HG02678 (cell line): ENCODE measurements around the gene SLC6A17.

ENCODE experiments used
- ATAC-seq: cut with Tn5 transposase; IDR thresholded peaks from one replicate; pipeline ENCODE4 v1.9.1; 2021; ENCODE audit warnings: mild to moderate bottlenecking, moderate library complexity; ENCODE audit not compliant: unreplicated experiment

SLC6A17 gene

DNA sequence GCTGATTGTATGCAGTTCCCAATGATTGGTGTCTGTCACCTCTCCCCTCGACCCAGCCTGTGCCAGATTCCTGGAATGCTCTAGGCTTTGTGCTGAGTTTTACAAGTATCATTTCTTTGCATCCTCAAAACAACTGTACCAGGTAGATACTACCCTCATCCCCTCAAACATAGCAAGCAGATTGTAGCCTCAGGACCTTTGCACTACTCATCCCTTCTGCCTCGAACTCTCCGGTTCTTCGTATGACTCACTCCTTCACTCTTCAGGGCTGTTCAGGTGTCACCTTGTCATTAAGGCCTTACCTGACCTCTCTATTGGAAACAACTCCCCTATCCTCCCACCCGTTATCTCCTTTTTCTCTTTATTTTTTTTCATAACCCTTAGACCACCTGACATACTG lies 67.8 kb downstream of the SLC6A17 start:
- no peak for ATAC-seq

DNA sequence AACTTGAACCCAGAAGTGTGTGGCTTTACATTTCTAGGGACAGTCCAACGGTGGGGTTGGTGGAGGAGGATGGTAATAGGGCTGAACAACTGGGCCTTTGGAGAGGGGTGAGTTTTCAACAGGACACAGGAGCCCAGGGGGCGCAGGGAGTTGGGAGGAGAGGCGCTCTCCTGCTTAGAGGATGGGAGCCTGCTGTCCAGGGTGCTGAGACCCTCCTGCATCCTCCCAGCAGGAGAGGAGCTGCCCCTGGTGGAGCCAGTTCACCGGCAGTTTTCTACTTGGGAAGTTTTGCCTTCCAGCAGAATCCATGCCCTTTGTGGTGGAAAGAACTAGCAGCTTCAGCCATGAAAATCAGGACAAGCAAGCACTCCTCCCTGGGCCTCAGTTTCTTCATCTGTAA lies 68.4 kb downstream of the SLC6A17 start:
- no peak for ATAC-seq

DNA sequence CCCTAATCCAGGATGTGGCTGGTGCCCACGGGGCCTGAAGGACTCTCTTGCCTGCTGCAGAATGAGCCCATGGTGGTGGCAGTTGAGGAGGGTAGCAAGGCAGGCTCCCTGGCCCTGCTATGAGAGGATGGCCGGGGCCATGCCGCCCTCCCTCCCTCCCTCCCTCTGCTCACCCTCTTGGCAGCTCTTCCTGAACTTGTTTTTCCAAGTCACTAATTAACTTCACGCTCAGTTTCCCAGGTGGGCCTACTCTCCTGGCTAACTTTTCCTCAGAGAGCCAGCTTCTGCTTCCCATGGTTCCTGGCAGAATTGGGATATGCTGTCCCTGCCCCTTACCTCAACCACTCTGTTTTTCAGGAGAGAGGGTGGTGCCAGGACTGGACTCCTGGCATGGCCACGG lies 70.0 kb downstream of the SLC6A17 start:
- no peak for ATAC-seq

DNA sequence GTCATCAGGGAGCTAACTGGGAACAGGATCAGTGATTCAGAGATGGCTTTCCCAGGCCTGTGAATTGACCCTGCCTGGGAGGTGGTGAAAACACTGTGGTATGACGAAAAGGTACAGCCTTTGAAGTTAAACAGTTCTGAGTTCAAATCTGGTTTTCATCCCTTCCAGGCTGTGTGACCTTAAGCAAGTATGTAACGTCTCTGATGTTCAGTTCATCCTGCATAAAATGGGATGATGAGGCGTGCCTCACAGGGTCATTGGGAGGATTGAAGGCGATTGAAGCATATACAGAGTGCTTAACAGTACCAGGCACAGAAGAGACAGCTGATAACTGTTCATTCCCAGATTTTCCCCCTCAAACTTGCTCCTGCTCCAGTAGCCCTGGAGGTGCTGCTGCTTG lies 70.8 kb downstream of the SLC6A17 start:
- no peak for ATAC-seq

DNA sequence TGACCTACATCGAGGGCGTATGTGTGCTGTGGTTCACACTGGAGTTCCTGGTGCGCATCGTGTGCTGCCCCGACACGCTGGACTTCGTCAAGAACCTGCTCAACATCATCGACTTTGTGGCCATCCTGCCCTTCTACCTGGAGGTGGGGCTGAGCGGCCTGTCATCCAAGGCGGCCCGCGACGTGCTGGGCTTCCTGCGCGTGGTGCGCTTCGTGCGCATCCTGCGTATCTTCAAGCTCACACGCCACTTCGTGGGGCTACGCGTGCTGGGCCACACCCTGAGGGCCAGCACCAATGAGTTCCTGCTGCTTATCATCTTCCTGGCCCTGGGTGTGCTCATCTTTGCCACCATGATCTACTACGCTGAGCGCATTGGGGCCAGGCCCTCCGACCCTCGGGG lies 72.8 kb downstream of the SLC6A17 start:
- ATAC-seq = no peak

DNA sequence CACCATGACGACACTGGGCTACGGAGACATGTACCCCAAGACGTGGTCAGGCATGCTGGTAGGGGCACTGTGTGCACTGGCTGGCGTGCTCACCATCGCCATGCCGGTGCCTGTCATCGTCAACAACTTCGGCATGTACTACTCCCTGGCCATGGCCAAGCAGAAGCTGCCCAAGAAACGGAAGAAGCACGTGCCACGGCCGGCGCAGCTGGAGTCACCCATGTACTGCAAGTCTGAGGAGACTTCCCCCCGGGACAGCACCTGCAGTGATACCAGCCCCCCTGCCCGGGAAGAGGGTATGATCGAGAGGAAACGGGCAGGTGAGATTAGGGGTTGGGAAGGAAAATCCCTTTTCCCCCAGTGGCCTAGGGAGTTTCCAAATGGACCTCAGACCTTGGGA lies 73.3 kb downstream of the SLC6A17 start:
- no peak for ATAC-seq

DNA sequence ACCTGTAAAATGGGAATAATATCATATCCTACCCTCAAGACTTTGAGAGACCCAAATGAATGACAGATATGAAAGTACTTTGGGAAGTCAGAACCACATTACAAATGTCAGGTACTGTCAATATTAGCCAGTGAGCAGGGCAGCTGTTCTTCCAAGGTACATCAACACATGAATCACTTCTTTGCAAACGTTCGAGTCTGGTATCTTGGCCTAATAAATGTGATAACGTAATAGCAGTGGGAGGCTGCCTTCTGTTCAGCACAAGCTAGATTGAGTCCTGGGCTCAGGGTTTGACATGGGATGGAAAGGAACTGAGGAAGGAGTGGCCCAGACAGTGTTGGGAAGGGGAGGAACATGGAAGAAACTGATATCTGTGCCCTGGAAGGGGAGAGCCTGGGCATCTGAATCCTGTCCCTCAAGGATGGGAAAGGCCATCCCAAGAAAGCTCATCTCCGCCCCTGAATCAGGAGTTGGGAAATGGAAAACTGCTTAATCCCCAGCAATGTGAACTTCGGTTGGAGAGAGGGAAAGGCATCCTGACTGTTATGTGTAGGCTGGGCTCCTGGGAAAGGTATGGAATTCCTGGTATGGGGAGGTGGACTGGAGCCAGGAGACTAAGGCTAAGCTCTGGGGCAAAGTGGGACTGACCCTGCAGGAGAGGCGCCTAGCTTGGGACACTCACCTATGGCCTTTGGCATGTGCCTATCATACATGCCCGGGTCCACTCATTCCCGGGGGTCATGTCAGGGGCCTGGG lies 74.1 kb downstream of the SLC6A17 start:
- ATAC-seq = no peak

DNA sequence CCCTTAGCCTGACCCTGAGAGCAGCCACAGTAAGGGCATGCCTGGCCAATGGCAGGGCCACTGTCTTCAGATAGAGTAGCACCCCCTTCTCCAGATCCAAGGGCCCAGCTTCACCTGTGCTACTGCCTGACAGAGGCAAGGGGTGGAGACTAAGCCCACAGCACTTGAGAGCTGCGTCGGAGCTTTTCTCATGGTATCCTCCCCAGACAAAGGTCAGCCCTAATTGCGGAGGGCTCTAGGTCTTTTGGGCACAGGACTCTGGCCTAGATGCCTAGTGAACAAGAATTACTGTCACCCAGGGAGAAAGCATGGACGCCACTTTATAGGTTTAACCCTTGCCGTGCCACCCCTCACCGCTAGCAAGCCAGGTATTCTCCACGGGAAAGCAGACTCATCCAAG lies 74.9 kb downstream of the SLC6A17 start:
- no peak for ATAC-seq

DNA sequence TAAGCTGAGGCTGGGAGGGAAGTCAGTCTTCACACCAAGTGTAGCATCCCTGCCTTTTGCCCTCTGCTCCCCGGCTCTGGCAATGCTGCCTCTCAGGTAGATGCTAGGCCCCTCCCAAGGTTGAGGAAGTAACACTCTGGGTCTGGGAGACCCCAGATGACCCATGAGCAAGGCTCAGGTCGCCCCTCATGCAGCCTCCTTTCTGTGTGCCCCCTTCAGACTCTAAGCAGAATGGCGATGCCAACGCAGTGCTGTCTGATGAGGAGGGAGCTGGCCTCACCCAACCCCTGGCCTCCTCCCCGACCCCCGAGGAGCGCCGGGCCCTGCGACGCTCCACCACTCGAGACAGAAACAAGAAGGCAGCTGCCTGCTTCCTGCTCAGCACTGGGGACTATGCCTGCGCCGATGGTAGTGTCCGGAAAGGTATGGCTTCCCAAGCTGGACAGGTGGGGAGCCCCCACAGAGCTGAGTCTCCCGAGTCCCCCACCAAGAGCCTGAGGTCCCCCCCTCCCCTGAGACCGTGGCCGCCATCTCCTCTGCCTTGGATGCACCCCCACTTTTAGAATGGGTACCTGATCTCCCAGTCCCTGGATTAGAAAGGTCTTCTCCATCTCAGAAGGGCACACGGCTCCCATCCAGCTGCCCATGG lies 75.6 kb downstream of the SLC6A17 start:
- no peak for ATAC-seq

DNA sequence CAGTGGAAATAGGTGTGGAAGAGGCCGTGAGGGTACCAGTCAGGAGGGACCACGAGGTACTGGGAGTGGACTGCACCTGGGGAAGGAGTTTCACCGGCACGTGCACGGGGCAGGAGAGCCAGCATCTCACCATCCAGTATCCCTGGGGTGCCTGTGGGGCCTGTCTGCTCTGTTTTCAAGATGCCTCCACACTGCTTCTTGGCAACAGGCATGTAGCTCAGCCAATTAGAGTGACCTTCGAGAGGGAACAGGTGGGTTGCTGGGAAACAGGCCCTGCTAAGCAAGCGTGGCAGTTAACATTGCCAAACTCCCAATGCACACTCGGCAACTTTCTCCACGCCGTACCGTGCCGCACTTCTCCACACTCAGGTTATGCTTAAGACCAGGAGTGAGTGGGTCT lies 77.5 kb downstream of the SLC6A17 start:
- ATAC-seq = no peak

DNA sequence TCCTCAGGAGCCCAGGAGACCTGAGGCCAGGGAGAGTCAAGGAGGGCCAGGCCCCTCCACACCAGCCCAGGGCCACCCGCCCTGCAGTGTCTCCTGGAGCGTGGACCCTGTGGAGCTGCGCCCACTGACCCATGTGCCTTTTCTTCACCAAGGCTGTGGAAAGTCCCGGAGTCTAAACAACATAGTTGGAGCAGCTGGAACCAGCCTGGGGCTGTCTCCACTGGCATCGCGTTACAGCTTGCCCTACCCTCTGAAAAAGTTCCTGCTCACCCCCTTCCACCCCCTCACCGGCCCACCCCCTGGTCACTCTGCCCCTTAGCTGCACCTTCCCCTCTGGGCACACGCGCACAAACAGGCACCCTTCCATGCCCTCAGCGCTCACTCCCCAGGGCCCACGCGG lies 78.1 kb downstream of the SLC6A17 start:
- no peak for ATAC-seq

DNA sequence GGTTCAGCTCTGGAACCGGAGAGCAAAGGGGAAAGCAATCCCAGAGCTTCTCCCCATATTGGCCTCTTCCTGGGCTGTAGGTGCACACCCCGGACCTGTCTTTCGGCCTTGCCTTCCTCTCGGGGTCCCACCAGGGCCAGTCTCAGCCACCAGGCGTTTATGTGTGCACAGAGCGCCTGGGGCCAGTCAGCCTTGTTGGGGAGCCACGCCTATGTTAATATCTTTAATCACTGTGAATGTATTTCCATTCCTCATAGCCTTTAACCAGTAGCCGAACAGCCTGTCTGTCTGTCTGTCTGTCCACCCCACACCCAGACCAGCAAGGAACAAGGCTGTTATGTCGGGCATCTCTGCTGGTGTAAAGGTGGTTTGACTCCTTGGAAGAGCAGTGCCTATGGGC lies 78.6 kb downstream of the SLC6A17 start:
- ATAC-seq = no peak

DNA sequence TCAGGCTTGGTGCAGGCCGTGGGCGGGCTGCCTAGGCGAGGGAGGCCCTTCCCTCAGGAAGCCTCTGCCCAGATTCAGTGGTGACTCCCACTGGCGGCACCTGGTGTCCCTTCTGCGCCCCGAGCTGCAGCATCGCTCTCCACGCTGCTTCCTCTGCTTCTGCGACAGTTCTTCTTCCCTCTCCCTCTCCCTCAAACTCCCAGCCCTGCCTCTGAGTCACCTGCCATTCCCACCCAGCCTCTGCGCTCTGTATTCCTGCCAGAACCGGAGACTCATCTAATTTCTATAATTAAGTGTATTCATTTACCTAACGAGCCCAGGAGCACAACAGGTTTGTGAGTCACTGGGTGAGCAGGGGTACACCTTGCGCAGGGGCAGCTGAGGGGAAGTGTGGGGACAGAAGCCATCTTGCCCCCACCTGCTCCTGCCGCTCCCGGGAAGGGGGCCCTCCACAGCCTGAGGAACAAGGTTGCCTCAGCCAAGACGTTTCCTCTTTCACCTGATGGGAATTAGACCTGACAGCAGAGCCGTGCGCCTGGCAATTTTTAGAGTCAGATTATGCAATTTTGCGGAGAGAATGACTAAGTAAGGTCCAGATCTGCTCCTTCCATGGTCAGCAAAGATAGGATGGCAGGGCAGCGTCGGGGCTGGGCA lies 79.2 kb downstream of the SLC6A17 start:
- ATAC-seq = no peak

DNA sequence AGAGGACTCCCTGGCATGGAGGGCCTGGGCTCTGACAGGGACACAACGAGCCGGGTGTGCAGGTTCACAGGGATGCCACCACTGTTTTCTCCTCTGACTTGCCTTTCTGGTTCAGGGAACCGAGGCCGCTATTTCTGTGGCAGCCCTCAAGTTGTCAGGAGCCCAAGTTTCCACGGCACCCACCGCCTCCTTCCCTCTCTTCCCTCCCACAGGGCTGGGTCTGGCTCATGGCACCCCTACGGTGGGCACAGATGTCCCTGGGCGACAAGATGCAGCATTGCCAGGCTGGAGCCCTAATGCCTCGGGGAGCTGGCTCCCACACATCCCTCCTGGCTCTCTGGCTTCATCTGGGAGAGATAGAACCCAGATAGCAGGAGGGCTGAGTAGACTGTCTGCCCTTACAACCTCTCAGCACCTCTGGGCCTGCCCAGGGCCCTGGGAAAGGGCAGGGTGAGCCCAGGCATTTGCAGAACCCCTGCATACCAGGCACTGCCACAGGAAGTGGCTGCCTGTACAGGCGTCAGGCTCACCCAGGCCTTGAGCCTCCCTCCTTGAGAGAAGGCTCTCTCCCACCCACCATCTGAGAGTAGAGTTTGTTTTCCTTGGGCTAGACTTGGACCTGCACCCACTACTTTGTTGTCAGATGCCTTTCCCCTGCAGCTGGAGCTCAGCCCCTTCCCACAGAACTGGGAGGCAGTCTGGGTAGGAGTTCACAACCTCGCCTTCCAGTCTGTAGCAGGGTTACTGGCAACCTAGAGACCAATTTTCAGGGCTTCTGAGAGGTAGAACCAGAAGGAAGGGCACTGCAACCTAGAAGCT lies 80.3 kb downstream of the SLC6A17 start:
- no peak for ATAC-seq

DNA sequence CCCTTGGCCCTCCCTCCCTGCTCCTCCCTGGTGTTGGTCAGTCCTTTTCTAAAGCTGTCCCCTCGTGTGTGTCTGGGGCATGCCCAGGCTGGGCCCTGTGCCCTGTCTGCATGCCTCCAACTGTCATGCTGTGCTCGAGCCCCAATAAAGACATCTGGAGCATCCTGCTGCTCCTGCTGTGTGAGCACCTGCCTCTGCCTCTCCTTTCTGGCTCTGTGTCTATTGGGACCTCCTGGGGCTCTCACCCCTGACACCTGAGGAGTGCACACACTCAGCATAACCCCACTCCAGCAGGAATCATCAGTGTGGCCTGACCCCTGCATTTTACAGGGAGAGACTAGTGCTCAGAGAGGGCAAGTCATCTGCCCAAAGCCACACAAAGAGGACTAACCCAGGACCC lies 83.6 kb downstream of the SLC6A17 start:
- ATAC-seq = no peak

DNA sequence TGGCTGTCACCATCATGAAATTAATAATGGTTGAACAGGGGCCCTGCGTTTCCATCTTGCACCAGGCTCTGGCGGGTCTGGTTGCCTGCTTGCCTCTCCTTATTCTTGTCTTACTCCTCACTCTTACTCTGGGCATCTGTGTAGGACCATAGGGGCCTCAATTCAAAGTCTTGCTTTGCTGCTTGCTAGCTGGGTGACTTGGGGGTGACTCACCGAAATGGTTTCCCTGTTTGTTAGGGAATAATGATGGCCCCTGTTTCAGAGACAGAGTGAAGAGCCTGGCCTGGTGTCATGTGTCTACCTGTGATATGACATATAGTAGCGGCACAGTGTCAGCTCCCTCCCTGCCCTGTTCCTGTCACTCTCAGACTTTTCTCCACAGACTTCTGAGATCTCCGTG lies 84.4 kb downstream of the SLC6A17 start:
- no peak for ATAC-seq

DNA sequence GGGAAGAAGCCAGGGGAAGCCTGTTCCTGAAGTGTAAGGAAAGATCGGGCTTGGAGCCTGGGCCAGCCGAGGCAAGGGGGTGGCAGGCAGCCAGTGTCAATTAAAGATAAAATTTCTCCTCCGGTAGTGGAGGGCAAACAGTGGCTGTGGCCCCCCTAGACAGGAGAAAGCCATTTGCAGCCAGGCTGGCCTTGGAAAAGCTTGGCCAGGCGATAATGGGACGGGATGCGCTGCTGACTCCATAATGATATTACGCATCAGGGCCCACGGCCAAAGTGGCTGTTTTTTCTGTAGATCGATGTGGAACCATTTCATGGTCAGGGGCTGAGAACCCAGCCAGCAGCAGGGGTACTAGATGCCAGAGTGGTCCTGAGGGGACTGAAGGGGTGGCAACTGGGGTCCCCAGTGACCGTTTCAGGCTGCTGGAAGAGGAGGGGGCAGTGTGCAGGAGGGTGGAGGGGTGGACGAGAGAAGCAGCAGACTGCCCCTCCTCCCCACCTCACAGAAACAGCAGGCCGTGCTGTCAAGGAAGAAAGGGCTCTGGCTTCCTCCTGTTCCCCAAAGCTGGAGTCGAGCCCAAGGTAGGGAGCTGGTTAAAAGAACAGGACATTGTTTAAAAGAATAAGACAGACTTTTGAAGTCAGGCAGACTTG lies 85.0 kb downstream of the SLC6A17 start:
- ATAC-seq = no peak

DNA sequence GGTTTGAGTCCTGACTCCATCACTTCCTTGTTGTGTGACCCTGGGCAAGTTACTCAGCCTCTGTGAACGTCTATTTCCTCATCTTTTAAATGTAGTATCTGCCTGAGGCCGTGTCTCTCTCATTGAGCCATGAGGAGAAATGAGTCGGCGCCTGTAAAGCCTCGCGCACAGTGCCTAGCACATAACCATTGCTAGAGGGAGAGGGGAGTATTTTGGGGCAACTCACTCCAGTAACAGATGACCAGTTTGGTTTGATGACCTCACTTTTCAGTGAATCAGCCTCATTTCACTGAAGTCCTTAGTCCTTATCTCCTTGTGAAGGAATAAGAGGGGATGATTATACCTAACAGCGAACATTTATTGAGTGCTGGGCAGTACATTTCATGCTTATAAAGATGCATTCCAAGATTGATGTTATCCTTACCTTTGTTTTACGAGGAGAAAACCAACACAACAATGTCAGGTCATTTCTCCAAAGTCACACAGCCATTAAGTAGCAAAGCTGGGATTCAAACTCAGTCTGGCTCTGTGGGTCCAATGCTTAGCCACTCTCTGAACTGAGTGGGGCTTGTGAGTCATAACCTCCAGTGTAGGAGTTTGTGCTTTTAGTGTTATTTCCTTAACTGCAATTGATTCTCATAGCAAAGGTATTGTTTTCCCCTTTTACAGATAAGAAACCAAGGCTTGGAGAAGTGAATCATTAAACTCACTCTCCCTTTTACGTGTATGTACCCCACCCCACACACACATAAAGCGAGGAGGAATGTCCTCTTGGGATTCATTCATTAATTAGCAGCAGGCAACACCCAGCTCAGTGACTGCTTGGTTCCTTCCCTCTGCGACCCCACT lies 85.8 kb downstream of the SLC6A17 start:
- ATAC-seq = peak; percentile 47

DNA sequence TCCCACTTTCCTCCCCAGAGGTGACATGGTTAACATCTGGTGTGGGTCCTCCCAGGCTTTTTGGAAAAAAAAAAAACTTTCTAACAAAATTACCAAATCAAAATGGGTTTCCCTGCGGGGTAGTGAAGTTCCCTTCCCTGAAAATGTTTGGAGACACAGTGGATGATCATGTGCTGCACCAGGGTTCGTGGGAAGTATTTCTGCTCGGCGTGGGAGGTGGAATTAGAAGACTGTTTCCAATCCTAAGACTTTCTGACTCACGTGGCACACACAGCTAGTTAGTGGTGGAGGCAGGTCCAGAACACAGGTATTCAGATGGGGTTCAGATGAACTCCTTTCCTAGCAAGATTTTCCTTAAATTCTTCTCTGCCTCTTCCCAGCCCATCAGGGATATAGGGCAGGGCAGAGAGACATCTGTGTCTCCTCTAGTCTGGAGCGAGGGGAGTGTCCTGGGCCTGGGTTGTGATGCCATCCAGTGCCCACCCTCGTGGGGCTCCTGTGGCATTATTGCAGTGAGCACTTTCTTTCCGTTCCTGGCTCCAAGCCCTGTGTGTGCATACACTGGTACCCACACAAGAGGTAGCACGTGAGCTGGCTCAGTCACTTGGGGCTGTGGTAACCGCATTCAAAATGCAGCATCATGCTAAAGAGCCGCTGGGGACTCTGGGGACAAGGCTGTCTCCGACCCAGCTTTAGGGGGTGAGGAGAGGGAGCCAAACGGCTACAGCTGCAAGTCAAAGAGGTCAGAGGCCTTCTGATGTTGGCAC lies 87.3 kb downstream of the SLC6A17 start:
- ATAC-seq = no peak
